Measurements from ENCODE around the gene TBC1D14.

DNA sequence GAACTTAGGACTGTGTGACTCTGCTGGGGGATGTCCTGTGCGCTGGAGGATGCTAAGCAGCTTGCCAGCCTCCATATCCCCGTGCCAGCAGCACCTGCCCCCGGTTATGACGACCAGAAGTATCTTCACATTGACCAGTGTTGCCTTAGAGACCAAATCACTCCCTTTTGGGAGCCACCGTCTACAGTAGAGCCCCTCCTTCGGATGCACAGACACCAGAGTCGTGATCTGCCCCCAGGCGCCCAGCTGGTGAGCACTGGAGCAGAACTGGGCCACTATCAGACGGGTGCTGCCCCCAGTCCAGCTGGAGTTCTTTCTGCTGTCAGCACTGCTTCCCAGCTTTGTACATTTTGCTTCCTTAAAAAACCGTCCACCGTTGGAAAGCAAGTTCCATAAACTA, 103.5 kb downstream of the TBC1D14 start:
- TF ChIP-seq SMARCA4 (IDR thresholded peaks at IDR 0.05) (no peak), SAP30 (IDR thresholded peaks at IDR 0.05; ENCODE audit: borderline replicate concordance, insufficient read depth, low read depth, low read length, poor library complexity, severe bottlenecking) (no peak), EHMT2 (IDR thresholded peaks at IDR 0.05) (no peak), KDM4B (IDR thresholded peaks at IDR 0.05; ENCODE audit: borderline replicate concordance in 2 of 2, low read depth in 1 of 2) (no peak), ZNF124 (CRISPR knock-in tag; IDR thresholded peaks at IDR 0.05) (no peak), ADNP (tag; IDR thresholded peaks at IDR 0.05) (no peak), MEF2D (tag; conservative IDR thresholded peaks at IDR 0.05; ENCODE audit: low read depth) (no peak), SIRT6 (IDR thresholded peaks at IDR 0.05; ENCODE audit: low read depth, low read length) (no peak)
- TF ChIP-seq, protein P1, sequence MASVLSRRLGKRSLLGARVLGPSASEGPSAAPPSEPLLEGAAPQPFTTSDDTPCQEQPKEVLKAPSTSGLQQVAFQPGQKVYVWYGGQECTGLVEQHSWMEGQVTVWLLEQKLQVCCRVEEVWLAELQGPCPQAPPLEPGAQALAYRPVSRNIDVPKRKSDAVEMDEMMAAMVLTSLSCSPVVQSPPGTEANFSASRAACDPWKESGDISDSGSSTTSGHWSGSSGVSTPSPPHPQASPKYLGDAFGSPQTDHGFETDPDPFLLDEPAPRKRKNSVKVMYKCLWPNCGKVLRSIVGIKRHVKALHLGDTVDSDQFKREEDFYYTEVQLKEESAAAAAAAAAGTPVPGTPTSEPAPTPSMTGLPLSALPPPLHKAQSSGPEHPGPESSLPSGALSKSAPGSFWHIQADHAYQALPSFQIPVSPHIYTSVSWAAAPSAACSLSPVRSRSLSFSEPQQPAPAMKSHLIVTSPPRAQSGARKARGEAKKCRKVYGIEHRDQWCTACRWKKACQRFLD (CRISPR knock-in tag; IDR thresholded peaks at IDR 0.05), result no peak
- TF ChIP-seq, protein P2, sequence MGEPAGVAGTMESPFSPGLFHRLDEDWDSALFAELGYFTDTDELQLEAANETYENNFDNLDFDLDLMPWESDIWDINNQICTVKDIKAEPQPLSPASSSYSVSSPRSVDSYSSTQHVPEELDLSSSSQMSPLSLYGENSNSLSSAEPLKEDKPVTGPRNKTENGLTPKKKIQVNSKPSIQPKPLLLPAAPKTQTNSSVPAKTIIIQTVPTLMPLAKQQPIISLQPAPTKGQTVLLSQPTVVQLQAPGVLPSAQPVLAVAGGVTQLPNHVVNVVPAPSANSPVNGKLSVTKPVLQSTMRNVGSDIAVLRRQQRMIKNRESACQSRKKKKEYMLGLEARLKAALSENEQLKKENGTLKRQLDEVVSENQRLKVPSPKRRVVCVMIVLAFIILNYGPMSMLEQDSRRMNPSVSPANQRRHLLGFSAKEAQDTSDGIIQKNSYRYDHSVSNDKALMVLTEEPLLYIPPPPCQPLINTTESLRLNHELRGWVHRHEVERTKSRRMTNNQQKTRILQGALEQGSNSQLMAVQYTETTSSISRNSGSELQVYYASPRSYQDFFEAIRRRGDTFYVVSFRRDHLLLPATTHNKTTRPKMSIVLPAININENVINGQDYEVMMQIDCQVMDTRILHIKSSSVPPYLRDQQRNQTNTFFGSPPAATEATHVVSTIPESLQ (CRISPR knock-in tag; IDR thresholded peaks at IDR 0.05), result no peak

Data from K562 (cell line).